GM18526 (cell line): ENCODE data around the gene BLOC1S5.

Source experiments
- POLR2A ChIP-seq: IDR thresholded peaks from 3 replicates; pipeline ENCODE4 v1.6.1; 2011; ENCODE audit not compliant: insufficient read length; ENCODE audit errors: extremely low read depth

BLOC1S5 gene

DNA sequence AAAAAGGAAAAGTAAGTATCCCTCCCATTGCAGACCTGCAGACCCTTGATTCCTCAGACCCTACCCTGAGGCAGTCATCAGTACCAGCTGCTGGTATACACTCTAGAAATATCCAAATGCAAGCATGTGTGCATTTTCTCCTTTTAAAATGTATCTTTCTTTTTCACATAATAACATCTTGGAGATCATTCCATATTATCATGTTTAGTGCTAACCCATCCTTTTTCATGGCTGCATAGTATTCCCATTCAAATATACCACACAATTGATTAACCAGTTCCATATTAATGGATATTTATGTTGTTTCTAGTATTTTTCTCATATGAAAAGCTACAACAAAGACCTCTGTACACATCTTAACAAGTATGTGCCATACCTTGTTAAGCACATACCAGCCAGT lies 70.8 kb downstream of the BLOC1S5 start:
- TF ChIP-seq POLR2A, result no peak

DNA sequence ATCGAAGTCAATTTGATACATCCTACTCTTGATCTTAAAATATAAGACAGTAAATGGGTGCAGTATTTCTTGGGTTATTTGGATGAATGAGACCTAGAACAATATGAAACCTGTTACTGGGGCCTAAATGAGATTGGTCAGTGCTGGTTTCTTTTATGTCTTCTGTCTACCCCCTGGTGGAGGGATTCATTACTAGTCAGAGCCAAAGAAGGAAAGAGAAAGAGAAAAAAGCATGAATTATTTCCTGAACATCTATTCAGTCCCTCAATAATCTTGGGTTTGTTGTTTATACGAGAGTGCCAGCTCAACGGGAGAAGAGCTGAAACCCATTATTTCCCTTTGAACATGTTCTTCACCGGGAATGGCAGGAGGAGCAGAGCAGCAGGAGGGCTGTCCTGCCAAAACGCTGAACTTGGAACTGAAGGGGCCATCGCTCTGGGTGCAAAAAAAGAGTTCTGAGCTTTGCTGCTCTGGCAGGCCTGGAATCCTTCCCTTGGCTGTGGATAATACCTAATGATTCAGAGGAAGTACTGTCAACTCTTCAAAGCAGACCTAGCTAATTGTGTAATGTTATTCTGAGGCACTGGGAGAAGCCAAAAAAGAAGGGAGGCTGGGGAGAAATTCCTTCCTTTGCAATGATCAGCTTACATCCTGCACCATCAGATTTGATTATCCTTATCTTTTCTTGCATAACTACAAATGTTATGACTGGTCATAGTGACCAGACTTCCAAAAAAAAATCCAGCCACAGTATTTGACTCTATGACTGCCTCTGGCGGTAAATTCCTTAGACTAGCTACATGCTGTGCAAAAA lies 72.0 kb downstream of the BLOC1S5 start:
- no peak for TF ChIP-seq POLR2A

GRCh38 chr6:7991536-7991935 lies 72.7 kb downstream of the BLOC1S5 start:
- TF ChIP-seq POLR2A, result no peak

DNA sequence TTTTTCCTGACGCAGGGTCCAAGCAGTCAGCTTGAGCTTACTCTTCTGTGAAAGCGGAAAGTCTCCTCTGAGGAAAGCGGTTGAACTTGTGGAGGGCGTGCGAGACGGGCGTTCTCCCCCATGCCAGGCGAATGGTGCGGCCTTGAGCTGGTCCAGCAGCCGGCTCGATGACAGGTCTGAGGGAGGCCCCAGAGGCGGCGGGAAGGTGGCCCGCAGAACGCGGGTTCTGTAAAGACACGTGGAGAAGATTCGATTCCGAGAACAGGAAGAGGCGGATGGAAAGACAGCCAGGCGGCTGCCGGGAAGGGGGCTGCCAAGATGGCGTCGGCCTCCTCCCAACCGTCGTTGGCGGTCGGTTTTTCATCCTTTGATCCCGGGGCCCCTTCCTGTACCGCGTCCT lies 78.0 kb downstream of the BLOC1S5 start:
- TF ChIP-seq POLR2A, result no peak

GRCh38 chr6:7979831-7980230 lies 84.4 kb downstream of the BLOC1S5 start:
- TF ChIP-seq POLR2A, result no peak

- TF ChIP-seq POLR2A, result no peak
These were observed 85.5 kb downstream of the BLOC1S5 start for GRCh38 chr6:7978736-7979135.

DNA sequence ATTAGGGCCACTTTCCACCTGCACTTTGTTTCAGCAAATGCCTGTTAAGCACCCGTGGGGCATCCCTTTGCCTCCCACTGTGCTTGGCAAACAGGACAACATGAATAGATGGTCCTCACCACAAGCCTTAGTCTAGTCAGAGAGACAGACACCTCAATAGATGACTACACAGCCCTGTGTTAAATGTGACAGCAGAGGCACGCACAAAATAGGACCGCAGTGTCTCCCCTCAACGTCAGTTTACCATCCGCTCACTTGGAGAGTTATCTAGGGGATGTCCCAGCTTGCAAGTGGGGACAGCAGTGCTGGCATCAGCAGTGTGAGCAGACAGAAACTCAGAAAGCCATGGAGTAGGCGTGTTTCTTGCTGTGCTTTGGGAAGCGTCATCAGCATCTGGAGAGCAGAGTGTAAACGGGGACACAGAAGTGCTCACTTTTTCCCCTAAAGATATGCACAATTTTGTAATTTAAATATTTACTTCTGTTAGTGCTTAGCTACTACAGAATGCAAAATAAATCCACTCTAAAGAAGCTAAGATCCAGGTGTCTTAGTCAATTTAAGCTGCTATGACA lies 87.6 kb downstream of the BLOC1S5 start:
- TF ChIP-seq POLR2A, result no peak

GRCh38 chr6:7975764-7976146 lies 88.4 kb downstream of the BLOC1S5 start:
- TF ChIP-seq POLR2A, result no peak

DNA sequence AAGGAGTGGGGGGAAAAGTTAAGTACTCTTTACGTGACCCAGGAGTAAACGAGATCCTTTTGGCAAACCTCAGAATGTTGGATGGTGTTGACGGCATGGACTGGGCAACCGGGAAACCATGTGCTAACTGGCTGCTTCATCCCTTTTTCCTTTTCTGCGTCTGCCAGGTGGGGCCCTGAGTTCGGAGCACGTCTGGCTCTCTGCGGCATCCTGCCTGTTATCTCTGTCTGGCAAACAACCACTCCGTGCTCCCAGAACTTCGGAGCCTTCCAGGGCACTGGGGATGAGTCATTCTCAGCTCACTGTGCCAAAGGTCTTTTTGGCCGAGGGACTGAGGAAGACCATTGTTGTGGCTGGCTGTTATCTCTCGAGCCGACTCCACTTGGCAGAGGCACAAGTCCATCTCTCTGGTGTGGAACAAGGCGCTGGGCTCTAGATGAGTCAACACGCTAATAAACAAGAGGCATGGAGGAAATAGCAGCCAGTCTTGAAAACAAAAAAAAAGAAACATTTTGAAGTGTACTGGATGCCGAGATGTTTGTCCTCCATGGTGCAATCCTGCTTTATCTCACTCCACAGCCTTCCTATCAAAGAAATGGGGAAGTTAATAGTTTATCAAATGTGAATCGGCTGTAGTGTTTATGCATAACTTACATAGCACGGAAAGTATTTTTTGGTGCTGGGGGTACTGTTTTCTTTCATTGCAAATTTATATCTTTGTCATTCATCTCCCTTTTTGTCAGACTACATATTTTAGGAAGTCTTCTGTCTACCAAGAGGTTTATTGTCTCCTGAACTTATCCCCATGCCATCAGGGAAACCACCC lies 89.0 kb downstream of the BLOC1S5 start:
- no peak for TF ChIP-seq POLR2A

DNA sequence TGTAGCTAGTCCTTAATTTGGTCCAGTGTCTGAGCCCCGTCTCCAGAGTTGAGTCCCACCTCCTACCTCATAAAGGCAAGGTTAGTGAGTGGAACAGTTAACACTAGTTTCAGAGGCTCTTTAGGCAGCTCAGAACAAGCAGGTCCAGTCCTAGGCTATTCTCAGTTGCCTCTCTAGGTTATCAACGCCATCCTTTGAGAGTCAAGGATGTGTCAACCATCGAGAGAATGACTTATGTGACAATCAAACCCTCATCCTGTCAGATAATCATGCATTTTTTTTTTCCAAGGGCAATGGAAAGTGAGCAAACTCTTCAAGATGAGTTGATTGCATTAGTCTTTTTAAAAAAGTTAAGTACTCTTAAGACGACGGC lies 89.6 kb downstream of the BLOC1S5 start:
- no peak for TF ChIP-seq POLR2A

DNA sequence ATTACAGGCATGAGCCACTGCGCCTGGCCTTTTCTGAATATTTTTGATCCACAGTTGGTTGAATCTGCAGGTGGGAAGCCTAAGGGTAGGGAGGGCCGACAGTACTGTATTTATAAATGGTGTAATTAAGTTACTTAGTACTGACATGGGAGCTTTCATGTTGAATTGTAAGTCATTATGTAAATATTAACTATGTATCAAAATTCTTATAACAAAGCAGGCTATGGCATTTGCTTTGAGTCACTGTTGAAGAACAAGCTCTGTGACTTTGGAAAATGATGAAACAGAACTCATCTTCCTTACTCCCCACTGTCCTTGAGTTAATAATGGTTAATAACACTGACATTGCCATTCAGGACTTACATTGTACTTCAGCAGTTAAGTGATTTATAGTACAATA lies 90.6 kb downstream of the BLOC1S5 start:
- no peak for TF ChIP-seq POLR2A

GRCh38 chr6:7971499-7971898 lies 92.7 kb downstream of the BLOC1S5 start:
- TF ChIP-seq POLR2A, result no peak

- TF ChIP-seq POLR2A, result no peak
These were observed 93.6 kb downstream of the BLOC1S5 start for GRCh38 chr6:7970616-7971015.
